Measurements from ENCODE around the gene NXPE4. TPM values are rescaled to one million over a fixed set of nuclear protein-coding genes. Genes with fewer than 3 reads are reported as not detected.

Gene NXPE4
- total RNA-seq, 4 donors from 2014 or later = 0.80 TPM; not detected in 3

GRCh38 chr11:114598461-114598860 is 2.9 kb upstream of the NXPE4 start:
- in situ Hi-C loops (cut with MboI; ENCODE audit: low sequenced_read_pairs in 4 of 4) = no loop called here

GRCh38 chr11:114596175-114596919 is 761 bp upstream of the NXPE4 start:
- intact Hi-C loops (cut with DNase I; ENCODE audit: low total_unique reads) (no loop called here), in situ Hi-C loops (cut with MboI; ENCODE audit: low sequenced_read_pairs in 4 of 4) (no loop called here)
- no peaks in the 10 kb centered on the region for H3K27me3 ChIP-seq
- H3K4me1 ChIP-seq = no peaks in the 10 kb centered on the region
- ATAC-seq (no peak), DNase-seq (no peak)
- no peak overlapping the region for H3K27ac ChIP-seq
- no peak overlapping the region for H3K4me3 ChIP-seq
- TF ChIP-seq CTCF (IDR thresholded peaks at IDR 0.05 in 4 of 5, conservative IDR thresholded peaks at IDR 0.05 in 1 of 5) = no peak
- no peak for TF ChIP-seq POLR2A (IDR thresholded peaks at IDR 0.05)
- H3K36me3 ChIP-seq = no peaks in the 10 kb centered on the region
- H3K9me3 ChIP-seq = no peaks in the 10 kb centered on the region

More at GRCh38 chr11:114598461-114598860, 2.9 kb upstream of the NXPE4 start:
- Histone ChIP-seq H3K4me1 (no peaks in the 10 kb centered on the region), H3K27ac (no peak overlapping the region), H3K36me3 (no peaks in the 10 kb centered on the region), H3K4me3 (no peak overlapping the region), H3K9me3 (no peaks in the 10 kb centered on the region), H3K27me3 (no peaks in the 10 kb centered on the region)
- DNase-seq = no peak
- ATAC-seq = no peak
- intact Hi-C loops (cut with DNase I; ENCODE audit: low total_unique reads) = no loop called here
- no peak for TF ChIP-seq CTCF (IDR thresholded peaks at IDR 0.05 in 4 of 5, conservative IDR thresholded peaks at IDR 0.05 in 1 of 5)
- no peak for TF ChIP-seq POLR2A (IDR thresholded peaks at IDR 0.05)

GRCh38 chr11:114594703-114595102 is 883 bp downstream of the NXPE4 start:
- Histone ChIP-seq H3K27ac (no peak overlapping the region), H3K36me3 (no peaks in the 10 kb centered on the region), H3K27me3 (no peaks in the 10 kb centered on the region), H3K9me3 (no peaks in the 10 kb centered on the region), H3K4me1 (no peaks in the 10 kb centered on the region), H3K4me3 (no peak overlapping the region)
- DNase-seq = no peak
- TF ChIP-seq POLR2A (IDR thresholded peaks at IDR 0.05) (no peak), CTCF (IDR thresholded peaks at IDR 0.05 in 4 of 5, conservative IDR thresholded peaks at IDR 0.05 in 1 of 5) (no peak)
- no peak for ATAC-seq
- in situ Hi-C loops (cut with MboI; ENCODE audit: low sequenced_read_pairs in 4 of 4) (no loop called here), intact Hi-C loops (cut with DNase I; ENCODE audit: low total_unique reads) (no loop called here)

GRCh38 chr11:114587398-114587953 is 8.1 kb downstream of the NXPE4 start:
- Histone ChIP-seq H3K4me3 (no peak overlapping the region), H3K27ac (no peak overlapping the region), H3K36me3 (no peaks in the 10 kb centered on the region), H3K9me3 (peaks cover 0 to 17% (median 0%) of the 10 kb centered on the region in 3 donors), H3K27me3 (peaks cover 0 to 3% (median 0%) of the 10 kb centered on the region in 3 donors), H3K4me1 (no peaks in the 10 kb centered on the region)
- intact Hi-C loops (cut with DNase I; ENCODE audit: low total_unique reads) = no loop called here
- DNase-seq (no peak), ATAC-seq (no peak)
- in situ Hi-C loops (cut with MboI; ENCODE audit: low sequenced_read_pairs in 4 of 4) = no loop called here
- TF ChIP-seq CTCF (IDR thresholded peaks at IDR 0.05 in 4 of 5, conservative IDR thresholded peaks at IDR 0.05 in 1 of 5) (no peak), POLR2A (IDR thresholded peaks at IDR 0.05) (no peak)

All from gastrocnemius medialis (tissue), 4 donors.